Gastroesophageal sphincter (tissue), 3 donors: ENCODE measurements around the gene NRXN3.

ENCODE experiments used
- CTCF ChIP-seq, 4 experiments: fragments of 200-600 bp in 2 of 4; fragments of 450-650 bp in 2 of 4; sonication (generic) in 1 of 4; IDR thresholded peaks; one replicate each; pipeline ENCODE4 v1.5.1; 2017 to 2019; ENCODE audit warnings: antibody characterized with exemption in 4 of 4, mild to moderate bottlenecking in 2 of 4, moderate library complexity in 2 of 4
- EP300 ChIP-seq: sonication (generic); formaldehyde crosslinking; IDR thresholded peaks from one replicate; pipeline ENCODE4 v1.6.1; 2017; ENCODE audit warnings: antibody characterized with exemption, mild to moderate bottlenecking
- POLR2A ChIP-seq, 2 donors: fragments of 450-650 bp; IDR thresholded peaks; one replicate each; pipeline ENCODE4 v1.6.1; 2017; ENCODE audit warnings: antibody characterized with exemption in 2 of 2, mild to moderate bottlenecking in 2 of 2, moderate library complexity in 1 of 2
- POLR2AphosphoS5 ChIP-seq: sonication (generic); formaldehyde crosslinking; IDR thresholded peaks from one replicate; pipeline ENCODE4 v1.6.1; 2017; ENCODE audit warnings: antibody characterized with exemption

- no peak for TF ChIP-seq CTCF (IDR thresholded peaks at IDR 0.05)
- no peak for TF ChIP-seq POLR2A (IDR thresholded peaks at IDR 0.05)
- no peak for TF ChIP-seq EP300
- TF ChIP-seq POLR2AphosphoS5 = no peak
Observed at GRCh38 chr14:78310272-78310671, 140.1 kb downstream of the NRXN3 start.
